Testis (tissue), 3 donors: Measurements from ENCODE around the gene CUX1. TPM values are rescaled to one million over a fixed set of nuclear protein-coding genes. Genes with fewer than 3 reads are reported as not detected.

Experiments
- DNase-seq: peaks from one replicate; pipeline ENCODE4 v3.0.0-alpha.2; 2019
- H3K27ac ChIP-seq, 2 donors: fragments of 200-600 bp; sonication (generic); one replicate each; pipeline ENCODE4 v1.5.1; 2019
- H3K27me3 ChIP-seq: fragments of 200-600 bp; sonication (generic); one replicate; pipeline ENCODE4 v1.5.1; 2019
- H3K36me3 ChIP-seq: fragments of 200-600 bp; sonication (generic); one replicate; pipeline ENCODE4 v1.5.1; 2017; ENCODE audit warnings: low read depth; ENCODE audit errors: missing control alignments
- H3K4me1 ChIP-seq: fragments of 200-600 bp; sonication (generic); one replicate; pipeline ENCODE4 v1.5.1; 2019
- H3K4me3 ChIP-seq, 2 donors: fragments of 200-600 bp; sonication (generic); one replicate each; pipeline ENCODE4 v1.5.1; 2017 to 2019
- H3K9me3 ChIP-seq: fragments of 200-600 bp; sonication (generic); one replicate; pipeline ENCODE4 v1.5.1; 2017
- CTCF ChIP-seq, 3 experiments: fragments of 450-650 bp in 2 of 3; fragments of 200-600 bp in 1 of 3; sonication (generic) in 1 of 3; IDR thresholded peaks; one replicate each; pipeline ENCODE4 v1.5.1; 2016 to 2019; ENCODE audit warnings: antibody characterized with exemption in 3 of 3, mild to moderate bottlenecking in 2 of 3, moderate library complexity in 1 of 3
- POLR2A ChIP-seq: fragments of 450-650 bp; IDR thresholded peaks from one replicate; pipeline ENCODE4 v1.6.1; 2017; ENCODE audit warnings: antibody characterized with exemption, mild to moderate bottlenecking, moderate library complexity
- WGBS, 2 donors: methylation state at CpG; one replicate each; pipeline ENCODE4 v1.1.5; 2018; 5-methylcytosine and 5-hydroxymethylcytosine counted together
- intact Hi-C: fragments of 100-400 bp; cut with DNase I; formaldehyde crosslinking; loops from one replicate; pipeline ENCODE4 v1.15.1; 2023; ENCODE audit warnings: low total_unique reads
- polyA plus RNA-seq: library from polyadenylated mRNA; stranded (reverse); fragments of 350-450 nt; fragmentation: Illumina TruSeq; extraction: RNeasy Lipid Tissue Mini Kit (QIAGEN cat#74804); gene quantifications from one replicate; pipeline ENCODE4 v1.2.3, GENCODE V29; 2014; ENCODE audit warnings: low read depth, low replicate concordance; ENCODE audit not compliant: insufficient read depth
- total RNA-seq, 2 donors: library from RNA; depleted of rRNA; stranded (reverse); fragments of >200 nt; gene quantifications; one replicate each; pipeline ENCODE4 v1.2.3, GENCODE V29; 2016

CUX1 gene
- total and polyA plus RNA-seq, 3 donors from 2014 or later: 30.8 to 46.3 (median 43.1) TPM

GRCh38 chr7:102186306-102186705 is 368.9 kb downstream of the CUX1 start:
- no peaks in the 10 kb centered on the region for H3K9me3 ChIP-seq
- H3K27ac ChIP-seq: no peak overlapping the region
- no peaks in the 10 kb centered on the region for H3K27me3 ChIP-seq
- no peak overlapping the region for H3K4me3 ChIP-seq
- WGBS, 2 donors: 91 to 98% methylated on average over 6 of the region's 6 CpGs
- H3K4me1 ChIP-seq: no peaks in the 10 kb centered on the region
- no peak for DNase-seq
- no peaks in the 10 kb centered on the region for H3K36me3 ChIP-seq
- no peak for TF ChIP-seq POLR2A
- TF ChIP-seq CTCF (IDR thresholded peaks at IDR 0.05): no peak
- intact Hi-C loops: no loop called here

GRCh38 chr7:102188746-102189145 is 371.3 kb downstream of the CUX1 start:
- H3K9me3 ChIP-seq: no peaks in the 10 kb centered on the region
- TF ChIP-seq CTCF (IDR thresholded peaks at IDR 0.05) (no peak), POLR2A (no peak)
- H3K4me3 ChIP-seq: no peak overlapping the region
- DNase-seq: no peak
- intact Hi-C loops: no loop called here
- H3K27ac ChIP-seq: no peak overlapping the region
- H3K4me1 ChIP-seq: no peaks in the 10 kb centered on the region
- H3K36me3 ChIP-seq: no peaks in the 10 kb centered on the region
- WGBS, 2 donors: 88 to 93% methylated on average over 7 of the region's 7 CpGs
- no peaks in the 10 kb centered on the region for H3K27me3 ChIP-seq

GRCh38 chr7:102189756-102190155 is 372.3 kb downstream of the CUX1 start:
- TF ChIP-seq POLR2A: no peak
- DNase-seq: no peak
- H3K4me3 ChIP-seq: no peak overlapping the region
- WGBS, 2 donors: 87 to 96% methylated on average over 7 of the region's 7 CpGs
- no peaks in the 10 kb centered on the region for H3K9me3 ChIP-seq
- H3K36me3 ChIP-seq: no peaks in the 10 kb centered on the region
- H3K27me3 ChIP-seq: no peaks in the 10 kb centered on the region
- H3K27ac ChIP-seq: no peak overlapping the region
- no peaks in the 10 kb centered on the region for H3K4me1 ChIP-seq
- intact Hi-C loops: no loop called here

- Histone ChIP-seq H3K27ac (no peak overlapping the region), H3K9me3 (no peaks in the 10 kb centered on the region), H3K4me3 (no peak overlapping the region), H3K27me3 (no peaks in the 10 kb centered on the region), H3K4me1 (no peaks in the 10 kb centered on the region), H3K36me3 (no peaks in the 10 kb centered on the region)
- no peak for TF ChIP-seq POLR2A
- no peak for TF ChIP-seq CTCF (IDR thresholded peaks at IDR 0.05)
- 90 to 92% methylated on average over 13 of the region's 13 CpGs for WGBS, 2 donors
- intact Hi-C loops: no loop called here
- DNase-seq: no peak
Measured at GRCh38 chr7:102190776-102191350, 373.4 kb downstream of the CUX1 start.

GRCh38 chr7:102191556-102192379 is 374.3 kb downstream of the CUX1 start:
- Histone ChIP-seq H3K4me1 (no peaks in the 10 kb centered on the region), H3K4me3 (no peak overlapping the region), H3K27me3 (no peaks in the 10 kb centered on the region), H3K9me3 (no peaks in the 10 kb centered on the region), H3K27ac (no peak overlapping the region), H3K36me3 (no peaks in the 10 kb centered on the region)
- TF ChIP-seq POLR2A: no peak
- TF ChIP-seq CTCF (IDR thresholded peaks at IDR 0.05): no peak
- no peak for DNase-seq
- intact Hi-C loops: no loop called here
- 86 to 90% methylated on average over 17 of the region's 17 CpGs for WGBS, 2 donors
